A673 (cell line): ENCODE data around the gene BRAF. TPM values are rescaled to one million over a fixed set of nuclear protein-coding genes. Genes with fewer than 3 reads are reported as not detected.

Experiments used
- BruUV-seq: library from RNA; stranded (reverse); fragments of 400-500 nt; replicated peaks from 2 replicates; lab custom pipeline; 2021; lab: Mats Ljungman, UMichigan
- CTCF ChIA-PET: fragments of 300-600 bp; sonication (Branson Sonifier 250); formaldehyde crosslinking; loops from one replicate; lab custom pipeline; 2022; ENCODE audit warnings: antibody characterized with exemption; lab: Charles Lee
- POLR2A ChIA-PET: fragments of 300-600 bp; sonication (Branson Sonifier 250); formaldehyde crosslinking; loops from one replicate; lab custom pipeline; 2022; ENCODE audit warnings: antibody characterized with exemption; ENCODE audit not compliant: low non-redundant PET; lab: Charles Lee
- DNase-seq: peaks from one replicate; pipeline ENCODE4 v3.0.0-alpha.2; 2015; ENCODE audit warnings: low spot score
- H3K27ac ChIP-seq: fragments of 200-600 bp; sonication (generic); 2 replicates; pipeline ENCODE4 v1.5.1; 2016; ENCODE audit warnings: mixed run types, low read depth, mild to moderate bottlenecking, mixed read lengths, antibody characterized with exemption, low read length; ENCODE audit not compliant: poor library complexity, severe bottlenecking
- H3K27me3 ChIP-seq: fragments of 200-600 bp; sonication (generic); replicated peaks from 2 replicates; pipeline ENCODE4 v1.6.1; 2017; ENCODE audit warnings: mixed run types, low read depth, mild to moderate bottlenecking, mixed read lengths, antibody characterized with exemption, low read length; ENCODE audit not compliant: insufficient read depth, poor library complexity
- H3K36me3 ChIP-seq: fragments of 200-600 bp; sonication (generic); 2 replicates; pipeline ENCODE4 v1.6.1; 2016; ENCODE audit warnings: mixed run types, mild to moderate bottlenecking, mixed read lengths, antibody characterized with exemption, low read length; ENCODE audit not compliant: insufficient read depth, poor library complexity, severe bottlenecking
- H3K4me1 ChIP-seq: fragments of 200-600 bp; sonication (generic); 2 replicates; pipeline ENCODE4 v1.6.1; 2017; ENCODE audit warnings: mixed run types, mild to moderate bottlenecking, mixed read lengths, antibody characterized with exemption, low read length; ENCODE audit not compliant: insufficient read depth, poor library complexity, severe bottlenecking
- H3K4me3 ChIP-seq: fragments of 200-600 bp; sonication (generic); 2 replicates; pipeline ENCODE4 v1.5.1; 2016; ENCODE audit warnings: low read depth, mixed run types, mild to moderate bottlenecking, mixed read lengths, low read length; ENCODE audit not compliant: poor library complexity, severe bottlenecking
- H3K9me3 ChIP-seq: fragments of 200-600 bp; sonication (generic); 2 replicates; pipeline ENCODE4 v1.6.1; 2016; ENCODE audit warnings: mixed run types, low read depth, mild to moderate bottlenecking, mixed read lengths, antibody characterized with exemption, low read length; ENCODE audit not compliant: poor library complexity, severe bottlenecking
- EZH2 ChIP-seq: fragments of 200-600 bp; sonication (generic); IDR thresholded peaks from 2 replicates; pipeline ENCODE4 v1.6.1; 2017; ENCODE audit warnings: borderline replicate concordance, low read depth, mild to moderate bottlenecking, mixed read lengths, antibody characterized with exemption, low read length; ENCODE audit not compliant: poor library complexity, severe bottlenecking
- intact Hi-C: fragments of 100-400 bp; cut with micrococcal nuclease; formaldehyde crosslinking; loops from one replicate; pipeline ENCODE4 v1.10.0; 2022; ENCODE audit not compliant: unreplicated experiment
- total RNA-seq: library from RNA; stranded (reverse); gene quantifications from 2 replicates; pipeline ENCODE4 v1.2.3, GENCODE V29; 2021
- TF ChIP-seq, protein P1 (sequence below): fragments of 300-800, 200-600 bp; sonication (generic); conservative IDR thresholded peaks from 2 replicates; pipeline ENCODE4 v1.5.1; 2017; ENCODE audit warnings: low read depth, mild to moderate bottlenecking, antibody characterized with exemption, low read length, moderate library complexity, mixed read lengths

The BRAF gene
- total RNA-seq, 1 experiment from 2014 or later = 31.8 TPM

DNA sequence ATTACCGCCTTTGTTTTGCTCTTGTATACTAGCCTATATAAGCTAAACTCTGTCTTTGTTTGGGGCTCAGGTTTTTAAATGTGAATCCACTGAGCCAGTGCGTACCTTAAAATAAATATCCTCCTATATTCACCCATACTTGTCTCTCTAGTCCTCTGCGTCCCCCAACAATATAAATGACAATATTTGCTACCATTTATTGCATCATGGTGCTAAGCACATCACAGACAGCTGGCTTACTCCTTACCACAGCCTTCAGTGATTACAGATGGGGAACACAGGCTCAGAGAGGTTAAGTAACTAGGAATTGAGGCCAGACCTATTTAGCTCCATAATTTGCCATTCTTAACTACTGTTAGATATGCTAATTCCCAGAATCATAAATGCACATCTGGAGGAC is 255.4 kb downstream of the BRAF start:
- no TSS peak for BruUV-seq
- POLR2A ChIA-PET = no interaction called here

More for the DNA sequence above, 255.4 kb downstream of the BRAF start:
- Histone ChIP-seq H3K27ac (no peak overlapping the region), H3K36me3 (no peaks in the 10 kb centered on the region), H3K4me3 (no peak overlapping the region), H3K27me3 (no peaks in the 10 kb centered on the region), H3K4me1 (peaks cover 11% of the 10 kb centered on the region), H3K9me3 (no peaks in the 10 kb centered on the region)
- DNase-seq = no peak
- TF ChIP-seq EZH2 = no peak
- TF ChIP-seq, protein P1, sequence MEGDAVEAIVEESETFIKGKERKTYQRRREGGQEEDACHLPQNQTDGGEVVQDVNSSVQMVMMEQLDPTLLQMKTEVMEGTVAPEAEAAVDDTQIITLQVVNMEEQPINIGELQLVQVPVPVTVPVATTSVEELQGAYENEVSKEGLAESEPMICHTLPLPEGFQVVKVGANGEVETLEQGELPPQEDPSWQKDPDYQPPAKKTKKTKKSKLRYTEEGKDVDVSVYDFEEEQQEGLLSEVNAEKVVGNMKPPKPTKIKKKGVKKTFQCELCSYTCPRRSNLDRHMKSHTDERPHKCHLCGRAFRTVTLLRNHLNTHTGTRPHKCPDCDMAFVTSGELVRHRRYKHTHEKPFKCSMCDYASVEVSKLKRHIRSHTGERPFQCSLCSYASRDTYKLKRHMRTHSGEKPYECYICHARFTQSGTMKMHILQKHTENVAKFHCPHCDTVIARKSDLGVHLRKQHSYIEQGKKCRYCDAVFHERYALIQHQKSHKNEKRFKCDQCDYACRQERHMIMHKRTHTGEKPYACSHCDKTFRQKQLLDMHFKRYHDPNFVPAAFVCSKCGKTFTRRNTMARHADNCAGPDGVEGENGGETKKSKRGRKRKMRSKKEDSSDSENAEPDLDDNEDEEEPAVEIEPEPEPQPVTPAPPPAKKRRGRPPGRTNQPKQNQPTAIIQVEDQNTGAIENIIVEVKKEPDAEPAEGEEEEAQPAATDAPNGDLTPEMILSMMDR = no peak
- CTCF ChIA-PET = no interaction called here
- intact Hi-C loops = no loop called here

Other genes with a start within 250 kb of the BRAF start
- 180 and 192 TPM in 2 replicates for gene NDUFB2, start 228.2 kb downstream of the BRAF start, total RNA-seq
- 61.3 and 66.0 TPM in 2 replicates for gene MRPS33, start 90.0 kb upstream of the BRAF start, total RNA-seq
- gene TMEM178B, start 149.1 kb upstream of the BRAF start, total RNA-seq = 1.1 and 2.8 TPM in 2 replicates